A673 (cell line): ENCODE measurements around the gene TEX53. TPM values are rescaled to one million over a fixed set of nuclear protein-coding genes. Genes with fewer than 3 reads are reported as not detected.
A peak's percentile ranks its signal among the peaks of the same experiment; 100 is the strongest.

ENCODE experiments used
- BruUV-seq: library from RNA; stranded (reverse); fragments of 400-500 nt; replicated peaks from 2 replicates; lab custom pipeline; 2021; lab: Mats Ljungman, UMichigan
- CTCF ChIA-PET: fragments of 300-600 bp; sonication (Branson Sonifier 250); formaldehyde crosslinking; loops from one replicate; lab custom pipeline; 2022; ENCODE audit warnings: antibody characterized with exemption; lab: Charles Lee
- POLR2A ChIA-PET: fragments of 300-600 bp; sonication (Branson Sonifier 250); formaldehyde crosslinking; loops from one replicate; lab custom pipeline; 2022; ENCODE audit warnings: antibody characterized with exemption; ENCODE audit not compliant: low non-redundant PET; lab: Charles Lee
- DNase-seq: peaks from one replicate; pipeline ENCODE4 v3.0.0-alpha.2; 2015; ENCODE audit warnings: low spot score
- H3K27ac ChIP-seq: fragments of 200-600 bp; sonication (generic); 2 replicates; pipeline ENCODE4 v1.5.1; 2016; ENCODE audit warnings: mixed run types, low read depth, mild to moderate bottlenecking, mixed read lengths, antibody characterized with exemption, low read length; ENCODE audit not compliant: poor library complexity, severe bottlenecking
- H3K27me3 ChIP-seq: fragments of 200-600 bp; sonication (generic); replicated peaks from 2 replicates; pipeline ENCODE4 v1.6.1; 2017; ENCODE audit warnings: mixed run types, low read depth, mild to moderate bottlenecking, mixed read lengths, antibody characterized with exemption, low read length; ENCODE audit not compliant: insufficient read depth, poor library complexity
- H3K36me3 ChIP-seq: fragments of 200-600 bp; sonication (generic); 2 replicates; pipeline ENCODE4 v1.6.1; 2016; ENCODE audit warnings: mixed run types, mild to moderate bottlenecking, mixed read lengths, antibody characterized with exemption, low read length; ENCODE audit not compliant: insufficient read depth, poor library complexity, severe bottlenecking
- H3K4me1 ChIP-seq: fragments of 200-600 bp; sonication (generic); 2 replicates; pipeline ENCODE4 v1.6.1; 2017; ENCODE audit warnings: mixed run types, mild to moderate bottlenecking, mixed read lengths, antibody characterized with exemption, low read length; ENCODE audit not compliant: insufficient read depth, poor library complexity, severe bottlenecking
- H3K4me3 ChIP-seq: fragments of 200-600 bp; sonication (generic); 2 replicates; pipeline ENCODE4 v1.5.1; 2016; ENCODE audit warnings: low read depth, mixed run types, mild to moderate bottlenecking, mixed read lengths, low read length; ENCODE audit not compliant: poor library complexity, severe bottlenecking
- H3K9me3 ChIP-seq: fragments of 200-600 bp; sonication (generic); 2 replicates; pipeline ENCODE4 v1.6.1; 2016; ENCODE audit warnings: mixed run types, low read depth, mild to moderate bottlenecking, mixed read lengths, antibody characterized with exemption, low read length; ENCODE audit not compliant: poor library complexity, severe bottlenecking
- CTCF ChIP-seq: fragments of 300-800, 200-600 bp; sonication (generic); conservative IDR thresholded peaks from 2 replicates; pipeline ENCODE4 v1.5.1; 2017; ENCODE audit warnings: low read depth, mild to moderate bottlenecking, antibody characterized with exemption, low read length, moderate library complexity, mixed read lengths
- EZH2 ChIP-seq: fragments of 200-600 bp; sonication (generic); IDR thresholded peaks from 2 replicates; pipeline ENCODE4 v1.6.1; 2017; ENCODE audit warnings: borderline replicate concordance, low read depth, mild to moderate bottlenecking, mixed read lengths, antibody characterized with exemption, low read length; ENCODE audit not compliant: poor library complexity, severe bottlenecking
- intact Hi-C: fragments of 100-400 bp; cut with micrococcal nuclease; formaldehyde crosslinking; loops from one replicate; pipeline ENCODE4 v1.10.0; 2022; ENCODE audit not compliant: unreplicated experiment
- total RNA-seq: library from RNA; stranded (reverse); gene quantifications from 2 replicates; pipeline ENCODE4 v1.2.3, GENCODE V29; 2021

TEX53 gene
- total RNA-seq, 1 experiment from 2014 or later: not detected

DNA sequence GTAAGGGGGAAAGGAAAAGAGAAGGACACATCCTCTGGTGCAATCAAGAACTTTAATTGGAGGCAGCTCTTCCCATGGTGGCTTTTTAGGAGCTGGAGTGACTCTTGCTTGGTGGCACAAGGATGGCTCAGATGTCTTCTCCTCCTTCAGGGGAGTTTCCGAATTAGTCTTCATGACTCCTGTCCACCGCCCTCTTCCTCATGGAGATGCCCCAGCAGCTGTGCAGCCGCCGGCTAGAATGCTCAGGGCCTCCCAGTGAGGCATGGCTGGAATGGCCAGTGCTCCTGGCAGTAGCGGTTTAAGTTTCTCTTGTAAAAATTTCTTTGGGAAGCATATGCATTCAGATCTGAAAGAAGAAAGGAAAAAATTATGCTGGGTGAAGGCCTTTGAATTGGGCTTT is 8.8 kb upstream of the TEX53 start:
- H3K27me3 ChIP-seq: no peaks in the 10 kb centered on the region
- POLR2A ChIA-PET: no interaction called here
- no peak for TF ChIP-seq CTCF
- TF ChIP-seq EZH2: no peak
- H3K4me3 ChIP-seq: no peak overlapping the region
- no peak for DNase-seq
- H3K4me1 ChIP-seq: no peaks in the 10 kb centered on the region
- H3K36me3 ChIP-seq: no peaks in the 10 kb centered on the region
- H3K27ac ChIP-seq: no peak overlapping the region
- no peaks in the 10 kb centered on the region for H3K9me3 ChIP-seq
- no TSS peak for BruUV-seq
- intact Hi-C loops: loop anchor here (5.0 kb wide), 1 partner anchor 1061 kb away; no protein-coding TSS in a partner anchor
- CTCF ChIA-PET: interaction anchor here (0.6 to 1.5 kb wide), 3 partner anchors 13 to 348 kb away, joined by 3 to 5 read pairs (median 4); no protein-coding TSS in a partner anchor

DNA sequence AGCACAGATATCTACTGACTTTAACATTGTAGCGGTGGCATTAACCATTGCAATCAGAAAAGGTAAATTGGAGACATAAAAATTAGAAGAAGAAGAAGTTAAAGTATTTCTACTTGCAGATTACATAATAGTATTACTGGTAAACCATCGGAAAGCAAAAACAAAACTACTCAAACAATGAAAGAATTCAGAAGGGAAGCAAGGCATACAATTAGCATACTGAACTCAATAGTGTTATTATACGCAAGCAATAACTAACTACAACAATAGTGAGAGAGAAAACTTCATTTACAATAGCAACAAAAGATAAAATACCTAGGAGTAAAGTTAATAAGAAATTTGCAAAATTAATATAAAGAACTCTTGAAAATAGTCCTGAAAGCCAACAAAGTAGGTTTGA is 6.6 kb upstream of the TEX53 start:
- CTCF ChIA-PET: no interaction called here
- no peak for DNase-seq
- Histone ChIP-seq H3K36me3 (no peaks in the 10 kb centered on the region), H3K27ac (no peak overlapping the region), H3K4me1 (no peaks in the 10 kb centered on the region), H3K27me3 (no peaks in the 10 kb centered on the region), H3K4me3 (no peak overlapping the region), H3K9me3 (no peaks in the 10 kb centered on the region)
- TF ChIP-seq EZH2 (no peak), CTCF (no peak)
- no TSS peak for BruUV-seq
- intact Hi-C loops: loop anchor here (5.0 kb wide), 1 partner anchor 243 kb away; no protein-coding TSS in a partner anchor
- POLR2A ChIA-PET: no interaction called here

DNA sequence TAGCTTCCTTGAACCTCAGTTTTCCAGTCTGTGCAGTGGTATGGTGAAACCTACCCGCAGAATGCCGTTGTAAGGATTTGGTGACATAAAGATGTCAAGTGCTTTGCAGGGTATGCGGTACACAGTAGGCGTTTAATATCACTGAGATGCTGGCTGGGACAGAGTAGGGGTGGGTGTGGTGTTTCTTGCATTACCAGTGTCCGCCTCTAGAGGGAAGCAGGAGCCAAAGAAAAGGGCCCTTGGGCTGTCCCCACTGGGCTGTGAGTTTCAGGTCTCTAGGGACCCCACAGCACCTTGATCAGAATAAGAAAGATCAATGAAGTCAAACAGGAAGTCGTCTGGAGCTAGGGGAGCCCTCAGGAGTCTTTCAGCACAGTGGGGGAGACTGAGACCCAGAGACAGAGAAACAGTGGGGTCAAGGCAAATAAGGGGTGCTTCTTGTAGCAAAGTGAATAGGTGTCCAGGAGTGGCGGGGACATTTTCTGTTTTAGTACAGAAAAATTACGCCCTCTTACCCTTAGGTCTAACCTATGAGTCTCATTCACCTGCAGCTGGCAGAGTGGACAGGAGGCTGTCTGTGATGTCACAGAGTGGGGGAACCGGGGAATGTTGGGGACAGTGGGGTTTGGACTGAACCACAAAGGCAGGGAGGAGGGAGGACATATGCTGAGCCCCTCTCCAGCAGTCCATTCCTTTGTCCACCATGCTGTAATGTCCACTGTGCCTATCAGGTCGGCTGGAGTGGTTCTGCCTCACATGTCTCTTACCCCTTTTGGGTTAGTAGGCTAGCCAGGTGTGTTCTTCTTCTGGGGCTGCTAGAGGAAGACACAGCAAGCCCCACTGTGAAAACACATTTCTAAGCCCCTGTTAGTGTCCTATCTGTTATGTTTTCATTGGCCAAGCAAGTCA is 4.7 kb upstream of the TEX53 start:
- H3K4me3 ChIP-seq: no peak overlapping the region
- intact Hi-C loops: loop anchor here (1.0 to 5.0 kb wide), 2 partner anchors 245 to 352 kb away; no protein-coding TSS in a partner anchor
- H3K27ac ChIP-seq: no peak overlapping the region
- no peaks in the 10 kb centered on the region for H3K27me3 ChIP-seq
- H3K9me3 ChIP-seq: no peaks in the 10 kb centered on the region
- ChIA-PET CTCF (interaction anchor here (0.7 kb wide), 1 partner anchor 239 kb away, joined by 3 read pairs; no protein-coding TSS in a partner anchor), POLR2A (no interaction called here)
- H3K36me3 ChIP-seq: no peaks in the 10 kb centered on the region
- DNase-seq: peak; percentile 71
- H3K4me1 ChIP-seq: no peaks in the 10 kb centered on the region
- TF ChIP-seq CTCF (peak; percentile 87), EZH2 (no peak)
- BruUV-seq: no TSS peak
